ENCODE results near the gene PRKAG1.

PRKAG1 gene

DNA sequence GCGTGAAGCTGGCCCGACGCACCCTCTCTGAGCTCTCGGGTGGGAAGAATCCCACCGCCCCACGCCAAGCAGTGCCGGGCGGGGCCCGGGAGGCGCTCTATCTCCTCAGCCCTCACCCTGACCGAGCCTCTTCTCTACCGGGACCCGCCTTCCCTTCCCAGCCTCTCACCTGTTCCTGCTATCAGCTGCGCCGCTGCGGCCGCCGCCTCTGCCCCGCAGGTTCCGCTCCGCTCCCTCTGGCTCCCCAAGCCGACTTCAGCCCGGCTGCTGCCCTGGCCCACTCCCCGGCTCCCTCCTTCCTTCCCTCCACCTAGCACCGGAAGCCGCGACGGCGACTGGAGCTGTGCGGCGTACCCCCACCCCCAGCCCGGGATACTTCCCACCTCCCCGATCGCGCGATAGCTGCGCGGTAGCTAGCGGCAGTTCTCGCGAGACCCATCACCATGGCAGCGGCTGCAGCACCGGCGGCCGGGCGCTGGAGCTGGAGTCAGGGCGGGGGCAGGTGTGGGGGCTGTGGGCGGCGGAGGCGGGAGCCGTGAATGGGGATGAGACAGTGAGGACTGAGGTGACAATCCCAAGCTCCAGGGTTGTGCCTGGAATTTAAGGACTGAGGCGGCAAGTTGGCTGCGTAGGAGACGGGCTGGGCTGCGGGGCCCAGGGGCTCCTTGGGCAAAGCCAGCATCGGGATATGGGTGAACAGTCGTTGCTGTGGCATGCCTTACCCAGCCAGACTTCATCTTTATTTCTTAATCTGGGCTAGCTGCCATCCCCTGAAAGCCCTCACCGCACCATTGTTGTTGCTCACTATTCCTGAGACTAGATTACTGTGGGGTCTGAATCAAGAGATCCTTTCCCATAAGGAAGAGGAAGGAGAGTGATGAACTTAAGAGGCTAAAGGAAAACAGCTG lies 61.2 kb downstream of the PRKAG1 start, which contains the start of gene ARF3:
ARF3 (minus strand) TSS at position 347 of the 908 bp plus-strand sequence. CDS start 16,392 bp downstream, outside the sequence.
- peak; percentile 95 for DNase-seq (ENCODE audit: low spot score)
- TF ChIP-seq, protein P1, sequence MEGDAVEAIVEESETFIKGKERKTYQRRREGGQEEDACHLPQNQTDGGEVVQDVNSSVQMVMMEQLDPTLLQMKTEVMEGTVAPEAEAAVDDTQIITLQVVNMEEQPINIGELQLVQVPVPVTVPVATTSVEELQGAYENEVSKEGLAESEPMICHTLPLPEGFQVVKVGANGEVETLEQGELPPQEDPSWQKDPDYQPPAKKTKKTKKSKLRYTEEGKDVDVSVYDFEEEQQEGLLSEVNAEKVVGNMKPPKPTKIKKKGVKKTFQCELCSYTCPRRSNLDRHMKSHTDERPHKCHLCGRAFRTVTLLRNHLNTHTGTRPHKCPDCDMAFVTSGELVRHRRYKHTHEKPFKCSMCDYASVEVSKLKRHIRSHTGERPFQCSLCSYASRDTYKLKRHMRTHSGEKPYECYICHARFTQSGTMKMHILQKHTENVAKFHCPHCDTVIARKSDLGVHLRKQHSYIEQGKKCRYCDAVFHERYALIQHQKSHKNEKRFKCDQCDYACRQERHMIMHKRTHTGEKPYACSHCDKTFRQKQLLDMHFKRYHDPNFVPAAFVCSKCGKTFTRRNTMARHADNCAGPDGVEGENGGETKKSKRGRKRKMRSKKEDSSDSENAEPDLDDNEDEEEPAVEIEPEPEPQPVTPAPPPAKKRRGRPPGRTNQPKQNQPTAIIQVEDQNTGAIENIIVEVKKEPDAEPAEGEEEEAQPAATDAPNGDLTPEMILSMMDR (IDR thresholded peaks at IDR 0.05; ENCODE audit: extremely low read depth, missing control alignments), result no peak

DNA sequence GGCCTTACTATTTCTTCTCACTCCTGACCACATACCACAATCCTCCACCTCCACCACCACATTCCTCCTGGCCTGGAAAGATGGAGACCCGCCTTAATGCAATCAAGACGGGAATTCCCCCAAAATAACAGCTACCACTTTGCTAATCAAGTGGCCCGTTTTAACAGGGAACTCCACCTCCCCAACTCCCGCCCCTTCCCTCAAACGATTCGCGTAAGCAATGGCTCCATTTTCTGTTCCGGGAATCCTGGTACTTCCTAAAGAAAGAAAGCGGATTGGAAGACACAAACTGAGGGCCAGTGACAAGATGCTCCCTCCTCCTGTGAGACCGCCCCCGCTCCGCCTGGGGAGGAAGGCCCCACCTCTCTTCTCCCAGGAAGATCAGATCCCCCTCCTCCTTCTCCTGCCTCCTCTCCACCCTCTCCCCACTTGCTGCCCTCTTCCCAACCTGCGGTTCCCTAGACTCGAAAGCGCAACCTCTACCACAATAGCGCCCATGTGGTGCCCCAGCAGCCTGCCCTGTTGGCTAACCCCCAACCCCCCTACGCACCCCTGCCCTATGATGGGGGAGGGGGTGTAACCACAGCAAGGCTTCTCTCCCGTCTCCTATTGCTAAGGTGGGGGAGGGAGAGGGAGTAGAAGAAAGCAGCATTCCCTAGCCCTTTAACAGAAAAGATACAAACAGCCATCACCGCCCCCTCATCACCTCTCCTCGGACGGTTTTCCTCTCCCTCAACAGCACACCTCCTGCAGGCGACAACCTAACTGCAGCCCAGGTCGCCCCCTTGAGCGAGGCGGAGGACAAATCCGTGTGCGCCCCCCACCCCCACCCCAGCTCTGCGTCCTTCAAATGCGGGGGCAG lies 62.1 kb downstream of the PRKAG1 start:
- TF ChIP-seq, protein P1 (IDR thresholded peaks at IDR 0.05; ENCODE audit: extremely low read depth, missing control alignments), result no peak
- peak; percentile 68 for DNase-seq (ENCODE audit: low spot score)

DNA sequence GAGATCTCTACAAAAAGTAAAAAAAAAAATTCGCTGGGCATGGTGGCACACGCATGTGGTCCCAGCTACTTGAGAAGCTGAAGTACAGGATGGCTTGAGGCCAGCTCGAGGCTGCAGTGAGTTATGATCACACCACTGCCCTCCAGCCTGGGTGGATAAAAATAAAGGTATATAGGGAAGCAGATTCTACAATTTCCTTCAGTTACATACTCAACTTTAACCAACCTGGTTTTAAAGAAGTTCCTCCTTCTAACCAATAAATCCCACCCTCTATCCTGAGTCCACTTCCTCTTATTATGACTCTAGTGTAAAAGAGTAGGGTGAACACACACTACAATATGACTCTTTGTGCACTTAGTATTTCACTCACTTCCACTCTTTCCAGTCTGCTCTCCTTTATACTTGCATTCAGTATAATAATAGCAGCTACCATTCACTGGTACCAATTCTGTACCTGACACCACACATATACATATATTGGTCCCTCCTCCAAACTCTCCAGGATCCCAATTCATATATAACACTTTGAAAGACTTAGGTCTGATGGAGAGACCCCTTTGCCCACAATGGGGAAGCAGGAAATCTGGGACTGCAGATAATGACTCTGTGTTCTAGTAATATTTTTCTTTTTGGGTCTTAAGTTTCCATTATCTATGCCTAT lies 63.6 kb downstream of the PRKAG1 start:
- TF ChIP-seq, protein P1 (IDR thresholded peaks at IDR 0.05; ENCODE audit: extremely low read depth, missing control alignments), result no peak
- DNase-seq (ENCODE audit: low spot score), result no peak

DNA sequence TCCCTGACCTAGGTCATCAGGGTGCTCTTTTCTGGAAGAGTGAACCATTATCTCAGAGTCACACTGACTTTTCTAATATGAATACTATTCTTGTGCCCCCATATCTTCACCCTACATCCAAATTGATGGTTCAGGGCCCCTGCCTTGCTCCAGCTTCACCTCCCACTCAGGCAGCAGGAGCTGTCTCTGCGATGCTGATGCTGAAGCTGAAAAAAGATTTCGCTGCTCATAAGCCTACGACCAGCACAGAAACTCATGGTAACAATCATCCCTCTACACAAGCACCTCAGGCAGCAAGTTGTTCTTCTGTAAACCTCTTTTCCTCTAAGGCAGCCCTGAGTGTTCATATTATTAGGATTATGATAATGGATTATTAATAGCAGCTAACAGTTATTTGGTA lies 64.5 kb downstream of the PRKAG1 start:
- DNase-seq (ENCODE audit: low spot score), result no peak
- TF ChIP-seq, protein P1 (IDR thresholded peaks at IDR 0.05; ENCODE audit: extremely low read depth, missing control alignments), result no peak

DNA sequence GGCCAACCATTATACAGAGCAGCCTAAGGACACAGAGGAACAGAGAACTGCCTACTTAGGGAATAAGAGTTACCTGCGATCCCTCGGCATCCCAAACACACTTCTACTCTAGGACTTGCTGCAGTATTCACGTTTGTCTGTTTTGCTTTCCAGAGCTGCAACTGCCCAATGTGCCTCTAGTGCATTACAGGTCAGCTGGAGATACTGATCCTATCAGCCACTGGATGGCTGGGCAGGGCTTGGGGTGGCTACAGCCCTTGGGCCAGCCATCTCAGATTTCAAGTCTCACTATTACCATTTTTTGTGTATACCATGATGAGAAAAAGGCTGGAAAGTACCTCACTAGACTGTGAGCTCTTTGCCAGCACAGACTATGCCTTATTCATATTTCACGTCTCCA lies 65.9 kb downstream of the PRKAG1 start:
- TF ChIP-seq, protein P1 (IDR thresholded peaks at IDR 0.05; ENCODE audit: extremely low read depth, missing control alignments), result no peak
- no peak for DNase-seq (ENCODE audit: low spot score)
